ENCODE data around the gene ACY1. TPM values are rescaled to one million over a fixed set of nuclear protein-coding genes. Genes with fewer than 3 reads are reported as not detected.

The ACY1 gene
- total and polyA plus RNA-seq, 4 donors, result 7.2 to 102 (median 14.4) TPM

DNA sequence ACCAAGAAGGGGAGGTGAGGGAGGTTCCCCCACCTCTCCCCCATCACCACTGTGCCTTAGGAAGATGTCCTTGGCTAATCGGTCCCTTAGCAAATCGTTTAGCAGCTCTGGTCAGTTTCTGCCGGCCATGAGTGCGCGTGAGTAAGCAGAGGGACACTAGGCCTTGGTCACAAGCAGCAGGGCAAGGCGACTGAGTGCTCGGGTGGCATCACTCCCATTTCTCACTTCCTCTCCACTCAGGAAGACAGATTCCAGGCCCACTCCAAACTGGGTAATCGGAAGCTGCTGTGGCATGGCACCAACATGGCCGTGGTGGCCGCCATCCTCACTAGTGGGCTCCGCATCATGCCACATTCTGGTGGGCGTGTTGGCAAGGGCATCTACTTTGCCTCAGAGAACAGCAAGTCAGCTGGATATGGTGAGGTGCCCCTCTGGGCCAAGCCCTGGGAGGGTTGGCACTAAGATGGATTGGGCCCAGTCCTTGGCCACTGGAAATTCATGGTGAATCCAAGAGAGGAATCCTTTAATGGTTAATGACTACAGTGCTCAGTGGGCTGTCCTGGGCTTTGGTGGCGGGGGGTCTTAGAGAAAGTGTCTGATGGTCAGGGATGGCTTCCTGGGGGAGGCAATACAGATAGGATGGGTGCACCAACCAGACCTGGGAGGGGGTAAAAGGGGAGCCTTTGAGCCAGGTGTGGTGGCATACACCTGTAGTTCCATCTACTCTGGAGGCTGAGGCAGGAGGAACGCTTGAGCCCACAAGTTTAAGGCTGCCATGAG is 37.2 kb upstream of the ACY1 start:
- Histone ChIP-seq H3K27me3 (ENCODE audit: control insufficient read depth in 1 of 2, insufficient read depth in 2 of 2, low read length in 1 of 2) (no peaks in the 10 kb centered on the region), H3K4me3 (ENCODE audit: low read length in 2 of 2) (no peak overlapping the region), H3K27ac (ENCODE audit: low read depth in 1 of 2, low read length in 2 of 2) (no peak overlapping the region), H3K36me3 (ENCODE audit: control insufficient read depth in 1 of 2, insufficient read depth in 2 of 2, low read length in 1 of 2) (no peaks in the 10 kb centered on the region), H3K9me3 (ENCODE audit: control insufficient read depth, low read length) (no peaks in the 10 kb centered on the region), H3K4me1 (ENCODE audit: control insufficient read depth in 1 of 2, insufficient read depth in 2 of 2, low read length in 2 of 2) (no peaks in the 10 kb centered on the region)
- 93% methylated on average over 14 of the region's 14 CpGs for WGBS, 2 donors
- DNase-seq (peak; percentile 31 to 48), ATAC-seq (ENCODE audit: low FRiP score) (no peak)
- intact Hi-C loops (cut with DNase I), result no loop called here

DNA sequence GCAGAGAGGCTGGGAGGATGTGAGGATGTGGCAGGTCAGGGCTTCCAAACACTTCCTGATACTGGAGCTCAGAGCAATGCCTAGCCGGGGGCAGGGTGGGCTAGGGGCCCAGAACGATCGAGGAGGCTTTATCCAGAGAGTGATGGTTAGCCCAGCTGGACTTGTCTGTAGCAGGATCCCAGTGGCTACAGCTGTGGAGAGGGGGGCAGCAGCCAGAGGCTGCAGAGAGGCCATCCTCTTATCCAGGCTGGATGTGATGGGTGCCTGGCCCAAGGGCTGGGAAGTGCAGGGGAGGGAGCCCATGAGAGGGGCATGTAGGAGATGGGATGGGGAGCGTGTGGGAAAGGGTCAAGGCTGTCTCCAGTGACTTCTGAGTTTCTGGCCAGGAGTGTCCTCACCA is 36.5 kb upstream of the ACY1 start:
- Histone ChIP-seq H3K27ac (ENCODE audit: low read depth in 1 of 2, low read length in 2 of 2) (no peak overlapping the region), H3K9me3 (ENCODE audit: control insufficient read depth, low read length) (no peaks in the 10 kb centered on the region), H3K4me3 (ENCODE audit: low read length in 2 of 2) (no peak overlapping the region), H3K27me3 (ENCODE audit: control insufficient read depth in 1 of 2, insufficient read depth in 2 of 2, low read length in 1 of 2) (no peaks in the 10 kb centered on the region), H3K4me1 (ENCODE audit: control insufficient read depth in 1 of 2, insufficient read depth in 2 of 2, low read length in 2 of 2) (no peaks in the 10 kb centered on the region), H3K36me3 (ENCODE audit: control insufficient read depth in 1 of 2, insufficient read depth in 2 of 2, low read length in 1 of 2) (no peaks in the 10 kb centered on the region)
- intact Hi-C loops (cut with DNase I), result no loop called here
- DNase-seq (peak in 1 of 2 donors; percentile 63), ATAC-seq (ENCODE audit: low FRiP score) (no peak)
- 78 to 87% methylated on average over 4 of the region's 4 CpGs for WGBS, 2 donors

DNA sequence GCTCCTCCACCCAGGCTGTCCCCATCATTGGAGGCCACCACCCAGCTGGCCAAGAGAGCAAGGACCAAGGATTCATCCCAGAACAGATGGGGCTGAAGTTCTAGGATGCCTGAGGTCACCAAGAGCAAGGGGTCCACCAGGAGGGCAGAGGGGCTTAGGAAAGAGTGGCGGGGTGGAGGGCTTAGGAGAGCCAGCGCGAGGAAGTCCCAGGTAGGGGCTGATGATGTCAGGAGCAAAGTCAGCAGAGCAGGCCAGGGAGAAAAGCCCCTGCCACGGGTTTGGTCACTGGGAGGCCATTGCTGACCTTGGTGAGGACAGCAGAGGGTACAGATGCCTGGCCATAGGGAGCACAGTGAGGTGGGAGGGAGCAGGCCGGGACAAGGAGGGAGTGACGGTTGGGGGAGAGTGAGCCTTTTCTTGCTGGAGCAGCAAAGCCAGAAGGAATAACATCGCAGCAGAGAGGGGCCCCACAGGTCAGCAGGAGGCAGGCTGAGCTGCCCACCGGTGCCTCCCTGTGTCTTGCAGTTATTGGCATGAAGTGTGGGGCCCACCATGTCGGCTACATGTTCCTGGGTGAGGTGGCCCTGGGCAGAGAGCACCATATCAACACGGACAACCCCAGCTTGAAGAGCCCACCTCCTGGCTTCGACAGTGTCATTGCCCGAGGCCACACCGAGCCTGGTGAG is 36.0 kb upstream of the ACY1 start:
- WGBS, 2 donors, result 78% methylated on average over 13 of the region's 13 CpGs

DNA sequence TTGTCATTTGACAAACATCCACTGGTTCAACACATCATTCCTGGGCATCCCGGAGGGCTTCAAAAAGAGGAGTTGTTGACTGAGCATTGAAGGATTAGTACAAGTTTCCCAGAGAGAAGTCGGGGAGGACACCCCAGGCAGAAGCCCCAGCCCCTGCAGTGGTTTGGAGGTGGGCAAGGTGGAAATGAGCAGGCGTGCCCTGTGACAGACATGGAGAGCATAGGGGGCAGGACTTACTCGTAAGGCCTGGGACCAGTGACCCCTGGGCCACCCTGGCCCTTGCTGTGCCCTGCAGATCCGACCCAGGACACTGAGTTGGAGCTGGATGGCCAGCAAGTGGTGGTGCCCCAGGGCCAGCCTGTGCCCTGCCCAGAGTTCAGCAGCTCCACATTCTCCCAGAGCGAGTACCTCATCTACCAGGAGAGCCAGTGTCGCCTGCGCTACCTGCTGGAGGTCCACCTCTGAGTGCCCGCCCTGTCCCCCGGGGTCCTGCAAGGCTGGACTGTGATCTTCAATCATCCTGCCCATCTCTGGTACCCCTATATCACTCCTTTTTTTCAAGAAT is 35.2 kb upstream of the ACY1 start:
- DNase-seq (peak in 1 of 2 donors; percentile 39), ATAC-seq (ENCODE audit: low FRiP score) (no peak)
- Histone ChIP-seq H3K4me1 (ENCODE audit: control insufficient read depth in 1 of 2, insufficient read depth in 2 of 2, low read length in 2 of 2) (no peaks in the 10 kb centered on the region), H3K36me3 (ENCODE audit: control insufficient read depth in 1 of 2, insufficient read depth in 2 of 2, low read length in 1 of 2) (no peaks in the 10 kb centered on the region), H3K27ac (ENCODE audit: low read depth in 1 of 2, low read length in 2 of 2) (no peak overlapping the region), H3K9me3 (ENCODE audit: control insufficient read depth, low read length) (no peaks in the 10 kb centered on the region), H3K4me3 (ENCODE audit: low read length in 2 of 2) (no peak overlapping the region), H3K27me3 (ENCODE audit: control insufficient read depth in 1 of 2, insufficient read depth in 2 of 2, low read length in 1 of 2) (no peaks in the 10 kb centered on the region)
- WGBS, 2 donors, result 93% methylated on average over 10 of the region's 10 CpGs
- intact Hi-C loops (cut with DNase I), result no loop called here

More for the DNA sequence above, 36.0 kb upstream of the ACY1 start:
- Histone ChIP-seq H3K27me3 (ENCODE audit: control insufficient read depth in 1 of 2, insufficient read depth in 2 of 2, low read length in 1 of 2) (no peaks in the 10 kb centered on the region), H3K4me3 (ENCODE audit: low read length in 2 of 2) (no peak overlapping the region), H3K4me1 (ENCODE audit: control insufficient read depth in 1 of 2, insufficient read depth in 2 of 2, low read length in 2 of 2) (no peaks in the 10 kb centered on the region), H3K9me3 (ENCODE audit: control insufficient read depth, low read length) (no peaks in the 10 kb centered on the region), H3K36me3 (ENCODE audit: control insufficient read depth in 1 of 2, insufficient read depth in 2 of 2, low read length in 1 of 2) (no peaks in the 10 kb centered on the region), H3K27ac (ENCODE audit: low read depth in 1 of 2, low read length in 2 of 2) (no peak overlapping the region)
- DNase-seq (peak; percentile 28 to 61), ATAC-seq (ENCODE audit: low FRiP score) (no peak)
- intact Hi-C loops (cut with DNase I), result no loop called here

DNA sequence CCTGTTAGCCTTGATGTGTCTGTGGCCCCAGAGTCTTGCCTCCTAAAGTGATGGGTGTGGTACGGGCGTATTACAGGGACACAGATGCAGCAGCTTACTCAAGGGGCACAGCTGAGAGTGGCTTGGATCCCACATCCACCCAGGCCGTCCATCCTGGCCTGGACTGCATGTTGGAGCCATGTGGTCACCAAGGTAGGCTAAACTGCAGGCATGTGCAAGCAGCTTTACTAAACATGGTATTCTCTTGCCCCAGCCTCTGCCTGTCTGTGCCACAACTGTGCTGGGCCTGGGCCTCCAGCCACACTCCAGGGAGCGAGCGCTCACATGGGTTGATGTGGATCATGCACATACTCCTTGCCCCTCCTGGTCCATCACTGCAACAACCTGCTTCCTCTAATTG is 34.2 kb upstream of the ACY1 start:
- intact Hi-C loops (cut with DNase I), result no loop called here
- Histone ChIP-seq H3K27ac (ENCODE audit: low read depth in 1 of 2, low read length in 2 of 2) (no peak overlapping the region), H3K4me1 (ENCODE audit: control insufficient read depth in 1 of 2, insufficient read depth in 2 of 2, low read length in 2 of 2) (no peaks in the 10 kb centered on the region), H3K27me3 (ENCODE audit: control insufficient read depth in 1 of 2, insufficient read depth in 2 of 2, low read length in 1 of 2) (no peaks in the 10 kb centered on the region), H3K9me3 (ENCODE audit: control insufficient read depth, low read length) (no peaks in the 10 kb centered on the region), H3K36me3 (ENCODE audit: control insufficient read depth in 1 of 2, insufficient read depth in 2 of 2, low read length in 1 of 2) (no peaks in the 10 kb centered on the region), H3K4me3 (ENCODE audit: low read length in 2 of 2) (no peak overlapping the region)
- WGBS, 2 donors, result 94 to 97% methylated on average over 5 of the region's 5 CpGs
- ATAC-seq (ENCODE audit: low FRiP score), result no peak
- peak in 1 of 2 donors; percentile 39 for DNase-seq

DNA sequence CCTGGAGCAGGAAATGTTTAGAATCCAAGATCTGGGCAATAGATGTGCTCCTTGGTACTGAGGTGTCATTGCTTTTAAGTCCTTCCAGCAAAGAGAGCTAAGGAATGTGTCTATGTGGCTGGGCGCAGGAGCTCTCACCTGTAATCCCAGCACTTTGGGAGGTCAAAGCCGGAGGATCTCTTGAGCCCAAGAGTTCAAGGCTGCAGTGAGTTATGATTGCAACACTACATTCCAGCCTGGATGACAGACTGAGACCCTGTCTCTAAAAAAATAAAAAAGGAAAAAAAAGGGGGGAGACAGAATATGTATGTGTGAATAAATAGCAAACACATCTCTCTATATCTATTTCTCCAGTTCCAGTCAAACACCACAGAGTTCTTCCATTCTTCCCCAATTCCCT is 32.4 kb upstream of the ACY1 start:
- Histone ChIP-seq H3K4me3 (ENCODE audit: low read length in 2 of 2) (no peak overlapping the region), H3K27me3 (ENCODE audit: control insufficient read depth in 1 of 2, insufficient read depth in 2 of 2, low read length in 1 of 2) (no peaks in the 10 kb centered on the region), H3K36me3 (ENCODE audit: control insufficient read depth in 1 of 2, insufficient read depth in 2 of 2, low read length in 1 of 2) (no peaks in the 10 kb centered on the region), H3K9me3 (ENCODE audit: control insufficient read depth, low read length) (no peaks in the 10 kb centered on the region), H3K4me1 (ENCODE audit: control insufficient read depth in 1 of 2, insufficient read depth in 2 of 2, low read length in 2 of 2) (no peaks in the 10 kb centered on the region), H3K27ac (ENCODE audit: low read depth in 1 of 2, low read length in 2 of 2) (no peak overlapping the region)
- ATAC-seq (ENCODE audit: low FRiP score) (no peak), DNase-seq (peak in 1 of 2 donors; percentile 2)
- intact Hi-C loops (cut with DNase I), result no loop called here
- 92 to 96% methylated on average over 2 of the region's 2 CpGs for WGBS, 2 donors

DNA sequence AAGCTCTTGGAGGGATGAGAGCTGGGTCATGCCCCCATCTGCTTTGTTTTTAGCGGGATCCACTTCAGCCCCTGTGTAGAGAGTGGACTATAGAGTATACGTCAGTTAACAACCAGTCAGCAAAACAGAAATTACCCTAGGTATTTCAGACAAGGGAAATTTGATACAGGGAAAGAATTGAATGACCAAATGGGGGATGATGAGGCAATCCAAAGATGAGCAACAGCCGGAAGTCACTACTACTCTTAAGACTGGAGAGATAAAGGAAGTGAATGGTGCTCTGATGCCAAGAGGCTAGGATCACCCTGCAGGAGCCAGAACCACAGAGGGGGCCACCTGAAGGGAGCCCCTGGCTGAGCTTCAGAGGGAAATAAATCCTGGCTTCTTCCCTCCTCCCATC is 29.9 kb upstream of the ACY1 start:
- ATAC-seq (ENCODE audit: low FRiP score), result no peak
- no peak for DNase-seq
- 84 to 86% methylated on average over 3 of the region's 3 CpGs for WGBS, 2 donors
- no peaks in the 10 kb centered on the region for H3K4me1 ChIP-seq (ENCODE audit: control insufficient read depth in 1 of 2, insufficient read depth in 2 of 2, low read length in 2 of 2)
- H3K4me3 ChIP-seq (ENCODE audit: low read length in 2 of 2), result no peak overlapping the region
- intact Hi-C loops (cut with DNase I), result no loop called here
- no peak overlapping the region for H3K27ac ChIP-seq (ENCODE audit: low read depth in 1 of 2, low read length in 2 of 2)
- H3K36me3 ChIP-seq (ENCODE audit: control insufficient read depth in 1 of 2, insufficient read depth in 2 of 2, low read length in 1 of 2), result no peaks in the 10 kb centered on the region
- H3K9me3 ChIP-seq (ENCODE audit: control insufficient read depth, low read length), result no peaks in the 10 kb centered on the region
- H3K27me3 ChIP-seq (ENCODE audit: control insufficient read depth in 1 of 2, insufficient read depth in 2 of 2, low read length in 1 of 2), result no peaks in the 10 kb centered on the region

DNA sequence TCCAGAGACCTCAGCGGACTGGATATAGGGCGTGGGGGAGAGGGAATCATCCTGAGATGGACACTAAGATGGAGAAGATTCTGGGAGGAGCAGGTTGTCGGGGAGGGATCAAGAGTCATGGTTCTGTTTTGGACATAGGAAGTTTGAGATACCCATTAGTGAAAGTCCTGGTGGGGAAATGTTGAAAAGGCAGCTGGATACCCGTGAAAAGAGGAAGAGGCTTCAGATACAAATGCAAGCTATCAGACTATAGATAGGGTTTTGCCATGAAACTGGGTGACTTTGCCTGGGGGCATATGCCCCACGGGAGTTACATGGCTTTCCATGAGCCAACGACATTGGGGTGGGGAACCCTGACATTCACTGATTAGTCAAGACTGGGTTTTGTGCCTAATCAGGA is 29.2 kb upstream of the ACY1 start:
- intact Hi-C loops (cut with DNase I), result no loop called here
- H3K4me3 ChIP-seq (ENCODE audit: low read length in 2 of 2), result no peak overlapping the region
- ATAC-seq (ENCODE audit: low FRiP score), result no peak
- H3K36me3 ChIP-seq (ENCODE audit: control insufficient read depth in 1 of 2, insufficient read depth in 2 of 2, low read length in 1 of 2), result no peaks in the 10 kb centered on the region
- WGBS, 2 donors, result 84 to 86% methylated on average over 6 of the region's 6 CpGs
- no peaks in the 10 kb centered on the region for H3K27me3 ChIP-seq (ENCODE audit: control insufficient read depth in 1 of 2, insufficient read depth in 2 of 2, low read length in 1 of 2)
- DNase-seq, result no peak
- H3K9me3 ChIP-seq (ENCODE audit: control insufficient read depth, low read length), result no peaks in the 10 kb centered on the region
- H3K27ac ChIP-seq (ENCODE audit: low read depth in 1 of 2, low read length in 2 of 2), result no peak overlapping the region
- no peaks in the 10 kb centered on the region for H3K4me1 ChIP-seq (ENCODE audit: control insufficient read depth in 1 of 2, insufficient read depth in 2 of 2, low read length in 2 of 2)

DNA sequence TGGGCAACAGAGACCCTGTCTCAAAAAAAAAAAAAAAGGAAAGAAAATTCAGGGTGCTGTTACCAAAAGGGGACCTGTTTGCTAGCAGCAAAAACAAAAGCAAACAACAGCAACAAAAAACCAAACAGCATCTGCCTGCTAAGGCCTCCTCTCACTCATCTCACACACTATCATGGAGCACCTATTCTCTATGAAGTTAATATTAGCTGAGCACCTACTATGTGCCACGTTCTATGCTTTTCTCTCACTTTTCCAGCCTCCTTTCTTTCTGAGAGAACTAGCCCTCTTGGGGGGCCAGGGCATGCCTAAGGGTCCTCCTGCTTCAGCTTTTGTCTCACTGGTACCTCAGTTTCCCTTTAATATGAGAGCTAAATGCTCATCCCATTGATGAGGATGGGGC is 28.6 kb upstream of the ACY1 start:
- Histone ChIP-seq H3K9me3 (ENCODE audit: control insufficient read depth, low read length) (no peaks in the 10 kb centered on the region), H3K27me3 (ENCODE audit: control insufficient read depth in 1 of 2, insufficient read depth in 2 of 2, low read length in 1 of 2) (no peaks in the 10 kb centered on the region), H3K27ac (ENCODE audit: low read depth in 1 of 2, low read length in 2 of 2) (no peak overlapping the region), H3K36me3 (ENCODE audit: control insufficient read depth in 1 of 2, insufficient read depth in 2 of 2, low read length in 1 of 2) (no peaks in the 10 kb centered on the region), H3K4me1 (ENCODE audit: control insufficient read depth in 1 of 2, insufficient read depth in 2 of 2, low read length in 2 of 2) (no peaks in the 10 kb centered on the region), H3K4me3 (ENCODE audit: low read length in 2 of 2) (no peak overlapping the region)
- DNase-seq, result no peak
- 85 to 92% methylated on average over 1 of the region's 1 CpG for WGBS, 2 donors
- intact Hi-C loops (cut with DNase I), result no loop called here
- no peak for ATAC-seq (ENCODE audit: low FRiP score)

Measured in aorta (tissue), 5 donors.